DOHH2 (cell line): ENCODE measurements around the gene CCHCR1.

Source experiments
- H3F3A ChIP-seq: fragments of 200-600 bp; sonication (generic), shearing (Covaris generic); 2 replicates; pipeline ENCODE4 v1.6.0; 2016; ENCODE audit warnings: antibody characterized with exemption, mild to moderate bottlenecking; ENCODE audit not compliant: control insufficient read depth, insufficient read depth
- H3K27ac ChIP-seq: fragments of 200-600 bp; sonication (generic); 2 replicates; pipeline ENCODE4 v1.5.1; 2014; ENCODE audit warnings: low read depth, mild to moderate bottlenecking, low read length, moderate library complexity
- H3K27me3 ChIP-seq: fragments of 200-600 bp; sonication (generic); 2 replicates; pipeline ENCODE4 v1.6.1; 2014; ENCODE audit warnings: mild to moderate bottlenecking, low read length, mixed read lengths; ENCODE audit not compliant: control insufficient read depth
- H3K36me3 ChIP-seq: fragments of 200-600 bp; sonication (generic); 2 replicates; pipeline ENCODE4 v1.6.1; 2014; ENCODE audit warnings: mild to moderate bottlenecking, low read length, moderate library complexity, mixed read lengths; ENCODE audit not compliant: control insufficient read depth
- H3K4me1 ChIP-seq: fragments of 200-600 bp; sonication (generic); 2 replicates; pipeline ENCODE4 v1.6.1; 2014; ENCODE audit warnings: mild to moderate bottlenecking, low read length, mixed read lengths; ENCODE audit not compliant: control insufficient read depth
- H3K4me2 ChIP-seq: fragments of 200-600 bp; sonication (generic); 2 replicates; pipeline ENCODE4 v1.6.0; 2014; ENCODE audit warnings: mild to moderate bottlenecking, low read length, moderate library complexity
- H3K4me3 ChIP-seq: fragments of 200-600 bp; sonication (generic); 2 replicates; pipeline ENCODE4 v1.5.1; 2014; ENCODE audit warnings: mild to moderate bottlenecking, low read length, mixed read lengths
- H3K79me2 ChIP-seq: fragments of 200-600 bp; sonication (generic); 2 replicates; pipeline ENCODE4 v1.6.1; 2014; ENCODE audit warnings: mild to moderate bottlenecking, low read length, mixed read lengths; ENCODE audit not compliant: control insufficient read depth
- H3K9me2 ChIP-seq: fragments of 200-600 bp; sonication (generic); replicated peaks from 2 replicates; pipeline ENCODE4 v1.6.1; 2014; ENCODE audit warnings: mild to moderate bottlenecking, low read length, mixed read lengths; ENCODE audit not compliant: control insufficient read depth
- H3K9me3 ChIP-seq: fragments of 200-600 bp; sonication (generic); 2 replicates; pipeline ENCODE4 v1.6.1; 2014; ENCODE audit warnings: antibody characterized with exemption, low read length, mixed read lengths; ENCODE audit not compliant: control insufficient read depth, insufficient read depth
- H4K20me1 ChIP-seq: fragments of 200-600 bp; sonication (generic); 2 replicates; pipeline ENCODE4 v1.6.0; 2014; ENCODE audit warnings: low read depth, mild to moderate bottlenecking, antibody characterized with exemption, low read length, moderate library complexity; ENCODE audit not compliant: control insufficient read depth, insufficient read depth
- CTCF ChIP-seq: fragments of 200-600 bp; sonication (generic); IDR thresholded peaks from one replicate; pipeline ENCODE4 v1.5.1; 2014; ENCODE audit warnings: antibody characterized with exemption, mild to moderate bottlenecking, low read depth, low read length; ENCODE audit not compliant: poor library complexity, severe bottlenecking
- EZH2phosphoT487 ChIP-seq: fragments of 200-600 bp; sonication (generic); IDR thresholded peaks from 2 replicates; pipeline ENCODE4 v1.6.1; 2017; ENCODE audit warnings: borderline replicate concordance, mild to moderate bottlenecking, antibody characterized with exemption, low read length, moderate library complexity, mixed read lengths

CCHCR1 gene

GRCh38 chr6:31096215-31096614 is 61.4 kb downstream of the CCHCR1 start:
- no peak overlapping the region for H3K4me3 ChIP-seq
- no peaks in the 10 kb centered on the region for H3K9me3 ChIP-seq
- H3K27ac ChIP-seq: no peak overlapping the region
- H3K27me3 ChIP-seq: peaks cover 2% of the 10 kb centered on the region; the same call in 1 of the 2 replicates
- H3K36me3 ChIP-seq: no peaks in the 10 kb centered on the region
- H3K4me2 ChIP-seq: no peak overlapping the region
- no peaks in the 10 kb centered on the region for H4K20me1 ChIP-seq
- no peaks in the 10 kb centered on the region for H3K4me1 ChIP-seq
- TF ChIP-seq EZH2phosphoT487 (no peak), CTCF (no peak)
- no peaks in the 10 kb centered on the region for H3K79me2 ChIP-seq
- no peaks in the 10 kb centered on the region for H3F3A ChIP-seq
- H3K9me2 ChIP-seq: no peaks in the 10 kb centered on the region

- peaks cover 5% of the 10 kb centered on the region; the same call in 1 of the 2 replicates for H3K27me3 ChIP-seq
- H3K27ac ChIP-seq: no peak overlapping the region
- no peak overlapping the region for H3K4me3 ChIP-seq
- no peaks in the 10 kb centered on the region for H3F3A ChIP-seq
- no peak for TF ChIP-seq CTCF
- no peak for TF ChIP-seq EZH2phosphoT487
- no peaks in the 10 kb centered on the region for H3K4me1 ChIP-seq
- H3K9me3 ChIP-seq: no peaks in the 10 kb centered on the region
- H3K36me3 ChIP-seq: no peaks in the 10 kb centered on the region
- H3K4me2 ChIP-seq: no peak overlapping the region
- H3K9me2 ChIP-seq: no peaks in the 10 kb centered on the region
- H3K79me2 ChIP-seq: no peaks in the 10 kb centered on the region
- no peaks in the 10 kb centered on the region for H4K20me1 ChIP-seq
These were observed 63.2 kb downstream of the CCHCR1 start for GRCh38 chr6:31094389-31094881.

GRCh38 chr6:31092769-31093505 is 64.7 kb downstream of the CCHCR1 start:
- H3K27me3 ChIP-seq: peaks cover 5% of the 10 kb centered on the region; the same call in 1 of the 2 replicates
- TF ChIP-seq EZH2phosphoT487 (no peak), CTCF (no peak)
- H3K36me3 ChIP-seq: no peaks in the 10 kb centered on the region
- no peaks in the 10 kb centered on the region for H3K9me2 ChIP-seq
- no peaks in the 10 kb centered on the region for H3K9me3 ChIP-seq
- H3K4me1 ChIP-seq: no peaks in the 10 kb centered on the region
- H4K20me1 ChIP-seq: no peaks in the 10 kb centered on the region
- H3F3A ChIP-seq: no peaks in the 10 kb centered on the region
- H3K4me2 ChIP-seq: no peak overlapping the region
- no peaks in the 10 kb centered on the region for H3K79me2 ChIP-seq
- H3K27ac ChIP-seq: no peak overlapping the region
- no peak overlapping the region for H3K4me3 ChIP-seq
